Astrocyte of the cerebellum (primary cell): ENCODE results near the gene AMER3.

ENCODE experiments used
- DNase-seq: peaks from one replicate; pipeline ENCODE4 v3.0.0-alpha.2; 2011; ENCODE audit warnings: low read depth
- H3K4me3 ChIP-seq: 2 replicates; pipeline ENCODE4 v1.5.1; 2011; ENCODE audit warnings: mild to moderate bottlenecking, low read depth, low read length, moderate library complexity
- in situ Hi-C: cut with HindIII; loops from 2 replicates; pipeline ENCODE4 v1.10.0; 2017; ENCODE audit warnings: low sequenced_read_pairs
- TF ChIP-seq, protein P1 (sequence below): IDR thresholded peaks from 2 replicates; pipeline ENCODE4 v1.5.1; 2012; ENCODE audit warnings: low read length, low read depth, moderate library complexity, mild to moderate bottlenecking; ENCODE audit errors: missing control alignments

Gene AMER3

DNA sequence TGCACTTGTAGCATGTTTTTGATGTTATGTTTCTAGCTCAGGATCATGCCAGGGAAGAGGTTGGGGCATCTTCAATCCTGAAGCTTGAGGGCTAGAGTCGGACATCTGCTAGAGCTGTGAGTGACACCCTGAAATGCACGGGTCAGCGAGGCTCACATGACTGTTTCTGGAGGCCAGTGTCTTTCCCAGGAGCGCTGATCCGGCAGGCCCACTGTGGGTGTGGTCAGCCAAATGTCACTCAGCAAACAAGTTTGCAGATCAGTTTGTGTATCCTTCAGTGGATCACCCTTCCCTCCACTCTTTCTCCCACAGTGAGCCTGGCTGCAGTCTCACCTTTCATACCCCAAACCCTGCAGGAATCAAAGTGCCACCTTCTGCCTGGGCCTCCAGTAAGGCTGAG lies 58.4 kb downstream of the AMER3 start:
- in situ Hi-C loops = no loop called here
- TF ChIP-seq, protein P1, sequence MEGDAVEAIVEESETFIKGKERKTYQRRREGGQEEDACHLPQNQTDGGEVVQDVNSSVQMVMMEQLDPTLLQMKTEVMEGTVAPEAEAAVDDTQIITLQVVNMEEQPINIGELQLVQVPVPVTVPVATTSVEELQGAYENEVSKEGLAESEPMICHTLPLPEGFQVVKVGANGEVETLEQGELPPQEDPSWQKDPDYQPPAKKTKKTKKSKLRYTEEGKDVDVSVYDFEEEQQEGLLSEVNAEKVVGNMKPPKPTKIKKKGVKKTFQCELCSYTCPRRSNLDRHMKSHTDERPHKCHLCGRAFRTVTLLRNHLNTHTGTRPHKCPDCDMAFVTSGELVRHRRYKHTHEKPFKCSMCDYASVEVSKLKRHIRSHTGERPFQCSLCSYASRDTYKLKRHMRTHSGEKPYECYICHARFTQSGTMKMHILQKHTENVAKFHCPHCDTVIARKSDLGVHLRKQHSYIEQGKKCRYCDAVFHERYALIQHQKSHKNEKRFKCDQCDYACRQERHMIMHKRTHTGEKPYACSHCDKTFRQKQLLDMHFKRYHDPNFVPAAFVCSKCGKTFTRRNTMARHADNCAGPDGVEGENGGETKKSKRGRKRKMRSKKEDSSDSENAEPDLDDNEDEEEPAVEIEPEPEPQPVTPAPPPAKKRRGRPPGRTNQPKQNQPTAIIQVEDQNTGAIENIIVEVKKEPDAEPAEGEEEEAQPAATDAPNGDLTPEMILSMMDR = no peak
- no peak overlapping the region for H3K4me3 ChIP-seq
- DNase-seq = no peak

DNA sequence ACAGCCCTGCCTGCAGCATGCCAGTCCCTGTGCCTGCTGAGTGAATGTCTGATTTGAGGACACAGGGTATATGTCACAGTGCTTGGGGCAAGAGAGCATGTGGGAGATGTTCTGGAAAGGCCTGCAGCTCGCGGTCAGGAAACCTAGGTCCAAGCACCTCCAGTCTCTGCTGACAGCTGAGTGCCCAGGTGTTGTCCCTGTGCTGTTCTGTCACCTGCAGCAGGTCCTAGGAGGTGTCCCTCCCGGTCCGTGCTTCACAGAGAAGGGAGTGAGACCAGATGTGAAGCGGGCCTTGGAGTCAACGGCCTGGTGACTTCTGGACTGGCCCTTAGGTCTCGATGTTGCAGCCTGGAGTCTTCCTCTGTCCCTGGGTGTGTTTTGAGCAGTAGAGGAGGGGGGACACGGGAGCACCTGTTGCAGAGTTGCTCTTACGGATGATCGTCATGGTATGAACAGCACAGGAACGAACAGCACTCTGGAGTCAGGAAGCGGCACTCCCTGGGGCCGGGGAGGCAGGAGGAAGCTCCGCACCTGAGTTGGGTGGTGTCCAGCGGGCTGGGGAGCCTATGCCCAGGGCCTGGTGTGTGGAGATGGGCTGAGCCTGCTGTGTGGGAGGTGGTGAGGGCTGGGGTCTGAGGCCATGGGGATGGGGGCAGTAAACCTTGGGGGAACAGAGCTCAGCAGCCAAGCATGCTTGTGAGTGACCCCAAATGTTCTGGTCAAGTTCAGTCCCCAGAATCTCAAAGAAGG lies 59.8 kb downstream of the AMER3 start:
- TF ChIP-seq, protein P1 = no peak
- DNase-seq = no peak
- H3K4me3 ChIP-seq = no peak overlapping the region
- in situ Hi-C loops = no loop called here
